Gastroesophageal sphincter (tissue), 4 donors: ENCODE results near the gene HTRA3. TPM values are rescaled to one million over a fixed set of nuclear protein-coding genes. Genes with fewer than 3 reads are reported as not detected.
A peak's percentile ranks its signal among the peaks of the same experiment; 100 is the strongest.

Experiments
- ATAC-seq: fragments of 150-250 bp; one replicate; pipeline ENCODE4 v1.9.1; 2016; ENCODE audit warnings: mild to moderate bottlenecking, moderate library complexity
- H3K27ac ChIP-seq, 4 donors: fragments of 200-600 bp; sonication (generic) in 3 of 4; 1 replicate in 3 of 4; 2 replicates in 1 of 4; pipeline ENCODE4 v1.5.1; 2016 to 2019
- H3K27me3 ChIP-seq: fragments of 200-600 bp; sonication (generic); one replicate; pipeline ENCODE4 v1.5.1; 2019
- H3K36me3 ChIP-seq, 2 donors: fragments of 200-600 bp; sonication (generic); one replicate each; pipeline ENCODE4 v1.5.1; 2019; ENCODE audit warnings: control low read depth in 1 of 2
- H3K4me1 ChIP-seq, 3 donors: fragments of 200-600 bp; sonication (generic); 1 replicate in 2 of 3; 2 replicates in 1 of 3; pipeline ENCODE4 v1.5.1; 2016 to 2019; ENCODE audit warnings: control low read depth in 2 of 3
- H3K4me3 ChIP-seq, 2 donors: fragments of 200-600 bp; sonication (generic); one replicate each; pipeline ENCODE4 v1.5.1; 2019; ENCODE audit warnings: mild to moderate bottlenecking in 1 of 2, moderate library complexity in 1 of 2
- H3K9me3 ChIP-seq, 3 donors: fragments of 200-600 bp; sonication (generic); one replicate each; pipeline ENCODE4 v1.5.1; 2017 to 2019; ENCODE audit warnings: control low read depth in 2 of 3
- EP300 ChIP-seq: sonication (generic); formaldehyde crosslinking; IDR thresholded peaks from one replicate; pipeline ENCODE4 v1.6.1; 2017; ENCODE audit warnings: antibody characterized with exemption, mild to moderate bottlenecking
- POLR2A ChIP-seq, 2 donors: fragments of 450-650 bp; IDR thresholded peaks; one replicate each; pipeline ENCODE4 v1.6.1; 2017; ENCODE audit warnings: antibody characterized with exemption in 2 of 2, mild to moderate bottlenecking in 2 of 2, moderate library complexity in 1 of 2
- POLR2AphosphoS5 ChIP-seq: sonication (generic); formaldehyde crosslinking; IDR thresholded peaks from one replicate; pipeline ENCODE4 v1.6.1; 2017; ENCODE audit warnings: antibody characterized with exemption
- WGBS, 2 donors: methylation state at CpG; one replicate each; pipeline ENCODE4 v1.1.5; 2018; ENCODE audit warnings: low coverage in 1 of 2; 5-methylcytosine and 5-hydroxymethylcytosine counted together
- total RNA-seq, 4 donors: library from RNA; depleted of rRNA; stranded (reverse); fragments of >200 nt; gene quantifications; one replicate each; pipeline ENCODE4 v1.1.0, GENCODE V29; 2016
- TF ChIP-seq, protein P1 (sequence below), 4 experiments: fragments of 200-600 bp in 2 of 4; fragments of 450-650 bp in 2 of 4; sonication (generic) in 1 of 4; IDR thresholded peaks; one replicate each; pipeline ENCODE4 v1.5.1; 2017 to 2019; ENCODE audit warnings: antibody characterized with exemption in 4 of 4, mild to moderate bottlenecking in 2 of 4, moderate library complexity in 2 of 4

The HTRA3 gene
- total RNA-seq, 4 donors from 2014 or later: 30.2 to 80.5 (median 59.9) TPM

DNA sequence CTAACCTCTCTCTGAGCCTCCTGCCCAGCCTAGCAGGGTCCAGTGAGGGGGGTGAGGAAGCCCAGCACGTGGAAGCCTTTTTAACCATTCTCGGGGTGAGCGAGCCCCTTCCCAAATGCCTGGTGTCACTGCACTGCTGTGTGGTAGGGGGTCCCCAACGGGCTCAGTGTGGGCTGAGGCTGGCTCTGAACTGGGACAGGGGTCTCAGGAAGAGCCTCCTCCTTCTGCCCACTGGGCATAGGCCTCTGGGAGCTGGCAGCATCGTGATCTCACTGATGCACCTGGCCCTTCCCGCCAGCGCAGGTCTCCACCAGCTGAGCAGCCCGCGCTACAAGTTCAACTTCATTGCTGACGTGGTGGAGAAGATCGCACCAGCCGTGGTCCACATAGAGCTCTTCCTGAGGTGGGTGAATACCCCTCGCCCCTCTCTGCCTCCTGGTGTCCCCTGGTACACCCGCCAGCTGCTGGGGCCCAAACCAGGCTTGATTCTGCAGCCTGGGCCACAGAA, 12.6 kb downstream of the HTRA3 start:
- H3K27me3 ChIP-seq: no peaks in the 10 kb centered on the region
- no CpG with 5 or more reads among the region's 14 CpGs for WGBS, 2 donors
- H3K4me3 ChIP-seq: no peak overlapping the region
- H3K36me3 ChIP-seq: no peaks in the 10 kb centered on the region
- peaks cover 0 to 53% (median 8%) of the 10 kb centered on the region in 3 donors for H3K4me1 ChIP-seq
- H3K27ac ChIP-seq: peak overlapping the region in 3 of 4 donors; percentile 57 to 82 (median 63)
- ATAC-seq: no peak
- TF ChIP-seq EP300 (no peak), POLR2A (IDR thresholded peaks at IDR 0.05) (no peak), POLR2AphosphoS5 (no peak)
- TF ChIP-seq, protein P1, sequence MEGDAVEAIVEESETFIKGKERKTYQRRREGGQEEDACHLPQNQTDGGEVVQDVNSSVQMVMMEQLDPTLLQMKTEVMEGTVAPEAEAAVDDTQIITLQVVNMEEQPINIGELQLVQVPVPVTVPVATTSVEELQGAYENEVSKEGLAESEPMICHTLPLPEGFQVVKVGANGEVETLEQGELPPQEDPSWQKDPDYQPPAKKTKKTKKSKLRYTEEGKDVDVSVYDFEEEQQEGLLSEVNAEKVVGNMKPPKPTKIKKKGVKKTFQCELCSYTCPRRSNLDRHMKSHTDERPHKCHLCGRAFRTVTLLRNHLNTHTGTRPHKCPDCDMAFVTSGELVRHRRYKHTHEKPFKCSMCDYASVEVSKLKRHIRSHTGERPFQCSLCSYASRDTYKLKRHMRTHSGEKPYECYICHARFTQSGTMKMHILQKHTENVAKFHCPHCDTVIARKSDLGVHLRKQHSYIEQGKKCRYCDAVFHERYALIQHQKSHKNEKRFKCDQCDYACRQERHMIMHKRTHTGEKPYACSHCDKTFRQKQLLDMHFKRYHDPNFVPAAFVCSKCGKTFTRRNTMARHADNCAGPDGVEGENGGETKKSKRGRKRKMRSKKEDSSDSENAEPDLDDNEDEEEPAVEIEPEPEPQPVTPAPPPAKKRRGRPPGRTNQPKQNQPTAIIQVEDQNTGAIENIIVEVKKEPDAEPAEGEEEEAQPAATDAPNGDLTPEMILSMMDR (IDR thresholded peaks at IDR 0.05): no peak
- H3K9me3 ChIP-seq: no peaks in the 10 kb centered on the region

DNA sequence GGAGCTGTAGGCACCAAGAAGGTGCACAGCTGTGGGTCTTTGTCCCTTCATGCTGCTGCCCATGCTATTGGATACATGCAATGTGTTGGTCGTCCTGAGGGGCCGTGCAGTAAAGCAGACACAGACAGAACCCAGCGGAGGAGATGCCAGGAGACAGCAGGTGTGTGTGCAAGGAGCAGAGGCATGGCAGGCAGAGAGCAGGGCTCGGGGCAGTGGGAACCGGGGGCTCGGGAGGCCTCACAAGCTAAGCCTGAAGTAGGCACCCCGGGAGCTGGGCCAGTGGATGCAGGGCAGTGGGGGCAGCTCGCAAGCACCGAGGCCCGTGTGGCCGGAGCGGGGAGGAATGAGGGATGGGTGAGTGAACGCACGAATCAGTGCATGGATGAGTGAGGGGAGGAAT, 13.2 kb downstream of the HTRA3 start:
- Histone ChIP-seq H3K27me3 (no peaks in the 10 kb centered on the region), H3K36me3 (no peaks in the 10 kb centered on the region), H3K4me1 (peaks cover 0 to 47% (median 7%) of the 10 kb centered on the region in 3 donors), H3K9me3 (no peaks in the 10 kb centered on the region), H3K4me3 (no peak overlapping the region), H3K27ac (peak overlapping the region in 1 of 4 donors; percentile 82)
- 73 to 92% methylated on average over 3 to 12 of the region's 14 CpGs for WGBS, 2 donors
- ATAC-seq: no peak
- TF ChIP-seq, protein P1 (IDR thresholded peaks at IDR 0.05): no peak
- no peak for TF ChIP-seq EP300
- TF ChIP-seq POLR2AphosphoS5: no peak
- no peak for TF ChIP-seq POLR2A (IDR thresholded peaks at IDR 0.05)

- no peaks in the 10 kb centered on the region for H3K27me3 ChIP-seq
- no peak overlapping the region for H3K4me3 ChIP-seq
- H3K36me3 ChIP-seq: no peaks in the 10 kb centered on the region
- H3K9me3 ChIP-seq: no peaks in the 10 kb centered on the region
- 69 to 74% methylated on average over 6 to 10 of the region's 10 CpGs for WGBS, 2 donors
- no peak for ATAC-seq
- peak overlapping the region in 1 of 4 donors; percentile 20 for H3K27ac ChIP-seq
- TF ChIP-seq POLR2A (IDR thresholded peaks at IDR 0.05) (no peak), EP300 (no peak), POLR2AphosphoS5 (no peak)
- TF ChIP-seq, protein P1 (IDR thresholded peaks at IDR 0.05): no peak
- H3K4me1 ChIP-seq: peaks cover 0 to 43% (median 5%) of the 10 kb centered on the region in 3 donors
These were observed 13.6 kb downstream of the HTRA3 start for GRCh38 chr4:8283161-8283560.

DNA sequence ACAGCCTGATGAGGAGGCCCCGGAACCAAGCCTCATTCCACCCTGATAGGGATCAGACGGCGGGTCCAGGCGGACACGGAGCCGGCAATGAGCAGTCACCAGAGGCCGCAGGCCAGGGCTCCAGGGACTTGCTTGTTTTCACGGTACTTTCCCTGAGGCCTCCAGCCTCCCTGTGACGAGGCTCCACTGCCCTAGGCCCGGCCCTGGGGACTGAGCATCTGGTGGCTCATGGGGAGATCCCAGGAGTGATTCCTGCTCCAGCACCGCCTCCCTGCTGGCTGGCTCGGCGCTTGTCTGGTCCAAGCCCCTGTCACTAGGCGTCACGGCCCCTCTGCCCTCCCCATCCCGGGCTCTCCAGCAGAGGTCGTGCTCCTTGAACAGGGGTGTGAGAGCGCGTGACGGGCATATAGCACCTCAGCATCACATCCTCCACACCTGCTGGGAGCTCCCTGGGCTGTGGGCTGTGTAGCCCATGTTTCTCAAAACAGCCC, 14.1 kb downstream of the HTRA3 start:
- no peaks in the 10 kb centered on the region for H3K9me3 ChIP-seq
- no peaks in the 10 kb centered on the region for H3K27me3 ChIP-seq
- H3K27ac ChIP-seq: peak overlapping the region in 1 of 4 donors; percentile 20
- TF ChIP-seq EP300: no peak
- TF ChIP-seq POLR2A (IDR thresholded peaks at IDR 0.05): no peak
- TF ChIP-seq, protein P1 (IDR thresholded peaks at IDR 0.05): no peak
- TF ChIP-seq POLR2AphosphoS5: no peak
- WGBS, 2 donors: 62 to 68% methylated on average over 3 to 4 of the region's 20 CpGs
- no peak for ATAC-seq
- H3K36me3 ChIP-seq: no peaks in the 10 kb centered on the region
- peaks cover 0 to 38% (median 0%) of the 10 kb centered on the region in 3 donors for H3K4me1 ChIP-seq
- no peak overlapping the region for H3K4me3 ChIP-seq

DNA sequence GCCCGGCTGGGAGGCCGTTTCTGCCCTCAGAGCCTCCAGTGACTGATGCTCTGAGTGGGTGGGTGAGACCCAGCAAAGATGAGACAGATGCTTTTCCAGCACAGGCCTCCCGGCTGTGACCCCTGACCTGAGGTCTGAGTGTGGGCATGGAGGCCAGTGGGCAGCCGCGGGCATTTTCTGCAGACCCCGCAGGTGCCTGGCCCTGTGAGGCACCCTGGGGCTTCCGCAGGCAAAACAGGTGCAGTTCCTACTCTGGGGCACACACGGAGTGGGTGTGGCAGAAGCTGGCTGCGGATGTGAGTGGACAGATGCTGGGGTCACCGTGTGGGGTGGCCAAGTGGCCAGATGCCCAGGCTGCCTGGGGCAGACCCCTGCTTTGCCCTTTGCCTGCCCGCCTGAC, 14.8 kb downstream of the HTRA3 start:
- Histone ChIP-seq H3K4me3 (no peak overlapping the region), H3K36me3 (peaks cover 0 to 3% of the 10 kb centered on the region in 2 donors), H3K27ac (no peak overlapping the region), H3K9me3 (no peaks in the 10 kb centered on the region), H3K4me1 (peaks cover 0 to 31% (median 0%) of the 10 kb centered on the region in 3 donors), H3K27me3 (no peaks in the 10 kb centered on the region)
- WGBS, 2 donors: 100% methylated on average over 1 of the region's 11 CpGs; no CpG with 5 or more reads in 1 of the 2 donors
- TF ChIP-seq, protein P1 (IDR thresholded peaks at IDR 0.05): no peak
- TF ChIP-seq POLR2A (IDR thresholded peaks at IDR 0.05) (no peak), EP300 (no peak), POLR2AphosphoS5 (no peak)
- ATAC-seq: no peak
